ENCODE data around the gene NPC2. TPM values are rescaled to one million over a fixed set of nuclear protein-coding genes. Genes with fewer than 3 reads are reported as not detected.

The NPC2 gene
- total RNA-seq, 1 donor, result 166 TPM

GRCh38 chr14:74501135-74501614, 8.1 kb upstream of the NPC2 start:
- Histone ChIP-seq H3K4me3 (ENCODE audit: low read length) (no peak overlapping the region), H3K27me3 (ENCODE audit: insufficient read depth, low read length) (no peaks in the 10 kb centered on the region), H3K4me1 (ENCODE audit: insufficient read depth, low read length) (no peaks in the 10 kb centered on the region), H3K9me3 (ENCODE audit: low read depth, low read length) (no peaks in the 10 kb centered on the region)

GRCh38 chr14:74500417-74501134, 7.5 kb upstream of the NPC2 start:
- Histone ChIP-seq H3K4me1 (ENCODE audit: insufficient read depth, low read length) (no peaks in the 10 kb centered on the region), H3K4me3 (ENCODE audit: low read length) (no peak overlapping the region), H3K27me3 (ENCODE audit: insufficient read depth, low read length) (no peaks in the 10 kb centered on the region), H3K9me3 (ENCODE audit: low read depth, low read length) (no peaks in the 10 kb centered on the region)

- no peak overlapping the region for H3K4me3 ChIP-seq (ENCODE audit: low read length)
- H3K9me3 ChIP-seq (ENCODE audit: low read depth, low read length), result no peaks in the 10 kb centered on the region
- H3K27me3 ChIP-seq (ENCODE audit: insufficient read depth, low read length), result no peaks in the 10 kb centered on the region
- peaks cover 38% of the 10 kb centered on the region for H3K4me1 ChIP-seq (ENCODE audit: insufficient read depth, low read length)
Measured at GRCh38 chr14:74495356-74495755, 2.3 kb upstream of the NPC2 start.

GRCh38 chr14:74493343-74494261, 497 bp upstream of the NPC2 start, which contains the start of gene ISCA2:
Gene ISCA2, plus strand, starts transcription at chr14:74493765. Its CDS starts 10 bp downstream, at chr14:74493775.
- Histone ChIP-seq H3K9me3 (ENCODE audit: low read depth, low read length) (no peaks in the 10 kb centered on the region), H3K4me1 (ENCODE audit: insufficient read depth, low read length) (peaks cover 53% of the 10 kb centered on the region), H3K4me3 (ENCODE audit: low read length) (peak within 1 kb of the TSS; percentile 95), H3K27me3 (ENCODE audit: insufficient read depth, low read length) (no peaks in the 10 kb centered on the region)

GRCh38 chr14:74491956-74492775, 939 bp downstream of the NPC2 start:
- peaks cover 53% of the 10 kb centered on the region for H3K4me1 ChIP-seq (ENCODE audit: insufficient read depth, low read length)
- no peaks in the 10 kb centered on the region for H3K9me3 ChIP-seq (ENCODE audit: low read depth, low read length)
- peak overlapping the region; percentile 93 for H3K4me3 ChIP-seq (ENCODE audit: low read length)
- H3K27me3 ChIP-seq (ENCODE audit: insufficient read depth, low read length), result no peaks in the 10 kb centered on the region

- H3K4me3 ChIP-seq (ENCODE audit: low read length), result no peak overlapping the region
- H3K27me3 ChIP-seq (ENCODE audit: insufficient read depth, low read length), result no peaks in the 10 kb centered on the region
- H3K9me3 ChIP-seq (ENCODE audit: low read depth, low read length), result no peaks in the 10 kb centered on the region
- peaks cover 56% of the 10 kb centered on the region for H3K4me1 ChIP-seq (ENCODE audit: insufficient read depth, low read length)
Measured at GRCh38 chr14:74490486-74490885, 2.6 kb downstream of the NPC2 start.

- H3K9me3 ChIP-seq (ENCODE audit: low read depth, low read length), result no peaks in the 10 kb centered on the region
- no peaks in the 10 kb centered on the region for H3K27me3 ChIP-seq (ENCODE audit: insufficient read depth, low read length)
- H3K4me3 ChIP-seq (ENCODE audit: low read length), result no peak overlapping the region
- H3K4me1 ChIP-seq (ENCODE audit: insufficient read depth, low read length), result peaks cover 40% of the 10 kb centered on the region
Measured at GRCh38 chr14:74488786-74489397, 4.2 kb downstream of the NPC2 start.

- H3K27me3 ChIP-seq (ENCODE audit: insufficient read depth, low read length), result no peaks in the 10 kb centered on the region
- no peak overlapping the region for H3K4me3 ChIP-seq (ENCODE audit: low read length)
- no peaks in the 10 kb centered on the region for H3K9me3 ChIP-seq (ENCODE audit: low read depth, low read length)
- H3K4me1 ChIP-seq (ENCODE audit: insufficient read depth, low read length), result peaks cover 24% of the 10 kb centered on the region
Measured at GRCh38 chr14:74486164-74486563, 6.9 kb downstream of the NPC2 start.

- Histone ChIP-seq H3K27me3 (ENCODE audit: insufficient read depth, low read length) (no peaks in the 10 kb centered on the region), H3K4me3 (ENCODE audit: low read length) (no peak overlapping the region), H3K4me1 (ENCODE audit: insufficient read depth, low read length) (peaks cover 3% of the 10 kb centered on the region), H3K9me3 (ENCODE audit: low read depth, low read length) (no peaks in the 10 kb centered on the region)
Measured at GRCh38 chr14:74483321-74483720, 9.8 kb downstream of the NPC2 start.

GRCh38 chr14:74482571-74482970, 10.5 kb downstream of the NPC2 start:
- Histone ChIP-seq H3K4me3 (ENCODE audit: low read length) (no peak overlapping the region), H3K9me3 (ENCODE audit: low read depth, low read length) (no peaks in the 10 kb centered on the region), H3K27me3 (ENCODE audit: insufficient read depth, low read length) (no peaks in the 10 kb centered on the region), H3K4me1 (ENCODE audit: insufficient read depth, low read length) (peaks cover 3% of the 10 kb centered on the region)

GRCh38 chr14:74480046-74480445, 13.1 kb downstream of the NPC2 start:
- Histone ChIP-seq H3K4me1 (ENCODE audit: insufficient read depth, low read length) (no peaks in the 10 kb centered on the region), H3K9me3 (ENCODE audit: low read depth, low read length) (no peaks in the 10 kb centered on the region), H3K4me3 (ENCODE audit: low read length) (no peak overlapping the region), H3K27me3 (ENCODE audit: insufficient read depth, low read length) (no peaks in the 10 kb centered on the region)

- Histone ChIP-seq H3K27me3 (ENCODE audit: insufficient read depth, low read length) (no peaks in the 10 kb centered on the region), H3K4me3 (ENCODE audit: low read length) (no peak overlapping the region), H3K9me3 (ENCODE audit: low read depth, low read length) (no peaks in the 10 kb centered on the region), H3K4me1 (ENCODE audit: insufficient read depth, low read length) (no peaks in the 10 kb centered on the region)
Measured at GRCh38 chr14:74478996-74479635, 14.0 kb downstream of the NPC2 start.

GRCh38 chr14:74476607-74477006, 16.5 kb downstream of the NPC2 start:
- H3K4me3 ChIP-seq (ENCODE audit: low read length), result no peak overlapping the region
- H3K4me1 ChIP-seq (ENCODE audit: insufficient read depth, low read length), result no peaks in the 10 kb centered on the region
- H3K9me3 ChIP-seq (ENCODE audit: low read depth, low read length), result no peaks in the 10 kb centered on the region
- no peaks in the 10 kb centered on the region for H3K27me3 ChIP-seq (ENCODE audit: insufficient read depth, low read length)

- Histone ChIP-seq H3K27me3 (ENCODE audit: insufficient read depth, low read length) (no peaks in the 10 kb centered on the region), H3K9me3 (ENCODE audit: low read depth, low read length) (no peaks in the 10 kb centered on the region), H3K4me3 (ENCODE audit: low read length) (no peak overlapping the region), H3K4me1 (ENCODE audit: insufficient read depth, low read length) (no peaks in the 10 kb centered on the region)
Measured at GRCh38 chr14:74476107-74476506, 17.0 kb downstream of the NPC2 start.

Measured in mononuclear cell (primary cell).